HepG2 (cell line): ENCODE measurements around the gene IFT52. TPM values are rescaled to one million over a fixed set of nuclear protein-coding genes. Genes with fewer than 3 reads are reported as not detected.

Experiments
- DNMT3B ChIP-seq: conservative IDR thresholded peaks from 2 replicates; pipeline ENCODE4 v1.6.1; 2016; ENCODE audit warnings: missing biosample characterization, control low read depth
- DRAP1 ChIP-seq: IDR thresholded peaks from 2 replicates; pipeline ENCODE4 v1.6.1; 2016; ENCODE audit warnings: missing genetic modification reagents, missing compliant biosample characterization
- E2F1 ChIP-seq: sonication (generic); formaldehyde crosslinking; IDR thresholded peaks from 2 replicates; pipeline ENCODE4 v1.5.0; 2020; ENCODE audit warnings: missing genetic modification reagents
- FOXA3 ChIP-seq: IDR thresholded peaks from 2 replicates; pipeline ENCODE4 v1.6.1; 2016; ENCODE audit warnings: missing genetic modification reagents, missing compliant biosample characterization
- GPN1 ChIP-seq: sonication (generic); formaldehyde crosslinking; IDR thresholded peaks from 2 replicates; pipeline ENCODE4 v1.5.1; 2020; ENCODE audit warnings: missing genetic modification reagents, borderline replicate concordance
- KDM2A ChIP-seq: sonication (generic); formaldehyde crosslinking; IDR thresholded peaks from 2 replicates; pipeline ENCODE4 v1.4.0; 2020; ENCODE audit warnings: low read depth, missing genetic modification reagents, borderline replicate concordance
- KLF15 ChIP-seq: sonication (generic); formaldehyde crosslinking; IDR thresholded peaks from 2 replicates; pipeline ENCODE4 v1.8.1; 2023; ENCODE audit warnings: borderline replicate concordance, mild to moderate bottlenecking, inconsistent platforms, missing genetic modification reagents, mixed read lengths
- NFKB2 ChIP-seq: sonication (generic); formaldehyde crosslinking; IDR thresholded peaks from 2 replicates; pipeline ENCODE4 v1.4.0; 2020; ENCODE audit warnings: missing genetic modification reagents, borderline replicate concordance
- NR2F1 ChIP-seq, 2 experiments: fragments of 450-650 bp in 1 of 2; formaldehyde crosslinking in 1 of 2; IDR thresholded peaks; 2 replicates each; pipeline versions ENCODE4 v1.5.0 to v1.6.1; 2016 to 2020; ENCODE audit warnings: mild to moderate bottlenecking in 1 of 2, missing compliant biosample characterization in 1 of 2, missing genetic modification reagents in 1 of 2, moderate library complexity in 1 of 2
- PBX3 ChIP-seq: sonication (generic); formaldehyde crosslinking; IDR thresholded peaks from 2 replicates; pipeline ENCODE4 v1.8.1; 2023; ENCODE audit warnings: missing genetic modification reagents, inconsistent platforms, borderline replicate concordance
- PPARG ChIP-seq: conservative IDR thresholded peaks from 2 replicates; pipeline ENCODE4 v1.6.1; 2016; ENCODE audit warnings: missing biosample characterization, missing genetic modification reagents
- RFX1 ChIP-seq: fragments of 450-650 bp; IDR thresholded peaks from 2 replicates; pipeline ENCODE4 v1.6.1; 2017
- SMARCC2 ChIP-seq: fragments of 450-650 bp; IDR thresholded peaks from 2 replicates; pipeline ENCODE4 v1.6.1; 2017; ENCODE audit warnings: antibody characterized with exemption, mild to moderate bottlenecking
- SSRP1 ChIP-seq: IDR thresholded peaks from 2 replicates; pipeline ENCODE4 v1.6.1; 2016; ENCODE audit warnings: control low read depth
- TFDP1 ChIP-seq: IDR thresholded peaks from 2 replicates; pipeline ENCODE4 v1.6.1; 2016; ENCODE audit warnings: missing compliant biosample characterization, missing genetic modification reagents, borderline replicate concordance
- TIGD3 ChIP-seq: sonication (generic); formaldehyde crosslinking; IDR thresholded peaks from 2 replicates; pipeline ENCODE4 v1.5.1; 2020; ENCODE audit warnings: mild to moderate bottlenecking, missing genetic modification reagents, borderline replicate concordance
- TP53 ChIP-seq: sonication (generic); formaldehyde crosslinking; conservative IDR thresholded peaks from 2 replicates; pipeline ENCODE4 v1.4.0; 2020; ENCODE audit warnings: missing genetic modification reagents
- ZFP36 ChIP-seq: fragments of 150-350 bp; IDR thresholded peaks from 2 replicates; pipeline ENCODE4 v1.6.1; 2018; ENCODE audit warnings: borderline replicate concordance, low read length, low read depth; ENCODE audit not compliant: partially characterized antibody
- ZNF180 ChIP-seq: sonication (generic); formaldehyde crosslinking; IDR thresholded peaks from 2 replicates; pipeline ENCODE4 v1.4.0; 2020; ENCODE audit warnings: low read depth, missing genetic modification reagents, borderline replicate concordance
- ZNF235 ChIP-seq: sonication (generic); formaldehyde crosslinking; IDR thresholded peaks from 2 replicates; pipeline ENCODE4 v1.8.1; 2023; ENCODE audit warnings: mild to moderate bottlenecking, missing genetic modification reagents, borderline replicate concordance
- polyA plus RNA-seq, 8 experiments: library from polyadenylated mRNA; depleted of rRNA in 3 of 8; stranded (reverse) in 7 of 8; unstranded in 1 of 8; fragments of >200 nt; fragmentation: Illumina TruSeq in 4 of 8; extraction: Trizol in 4 of 8; gene quantifications; 2 replicates each; pipeline versions ENCODE4 v1.2.1 to v1.2.3, GENCODE V29; 2011 to 2016; ENCODE audit warnings: low read depth in 4 of 8, missing spikeins in 1 of 8, mixed read lengths in 1 of 8; ENCODE audit not compliant: insufficient read depth in 1 of 8
- total RNA-seq, 5 experiments: library from RNA; depleted of rRNA; stranded (reverse); fragments of >200 nt; fragmentation: Illumina TruSeq; extraction: Trizol; gene quantifications; 2 replicates each; pipeline ENCODE4 v1.2.3, GENCODE V29; 2016; ENCODE audit warnings: low read depth in 1 of 5

Gene IFT52
- total and polyA plus RNA-seq, 2 of the 13 experiments (the other 11 are each of a cell fraction or from before 2014, with no cell fraction given): 48.0 to 64.0 TPM

- TF ChIP-seq TIGD3: peak; percentile 91; the same call in 1 of the 2 replicates
- peak; percentile 13; the same call in 1 of the 2 replicates for TF ChIP-seq GPN1
- TF ChIP-seq ZFP36: no peak
- peak; percentile 81 for TF ChIP-seq E2F1
- TF ChIP-seq TFDP1 (CRISPR knock-in tag): no peak
- 0 out of 2 replicates have a peak, but pooled peaks have one; percentile 79 for TF ChIP-seq ZNF180 (CRISPR knock-in tag)
- TF ChIP-seq TP53 (CRISPR knock-in tag): peak; percentile 63
- no peak; the same call in 1 of the 2 replicates for TF ChIP-seq PPARG (CRISPR knock-in tag)
- peak; percentile 89 for TF ChIP-seq DRAP1 (CRISPR knock-in tag)
- TF ChIP-seq KDM2A (CRISPR knock-in tag): peak; percentile 89
- 0 out of 2 replicates have a peak, but pooled peaks have one; percentile 17 for TF ChIP-seq PBX3 (CRISPR knock-in tag)
- TF ChIP-seq KLF15 (CRISPR knock-in tag): peak; percentile 86; the same call in 1 of the 2 replicates
- TF ChIP-seq NR2F1 (CRISPR knock-in tag; IDR thresholded peaks at IDR 0.05): 0 out of 4 replicates have a peak, but pooled peaks of 1 of the 2 experiments have one; percentile 4
- peak; percentile 96 for TF ChIP-seq ZNF235
- no peak for TF ChIP-seq SSRP1 (CRISPR knock-in tag)
- TF ChIP-seq RFX1: peak; percentile 85
- peak; percentile 85; the same call in 1 of the 2 replicates for TF ChIP-seq NFKB2 (CRISPR knock-in tag)
- peak; percentile 64 for TF ChIP-seq FOXA3
- TF ChIP-seq SMARCC2: no peak
- no peak; the same call in 1 of the 2 replicates for TF ChIP-seq DNMT3B (CRISPR knock-in tag)
These were observed at the start of gene IFT52 (continued) for GRCh38 chr20:43590392-43591303.
